Stomach (tissue), 4 donors: ENCODE results near the gene HARS2.

Source experiments
- CTCF ChIP-seq, 7 experiments: fragments of 450-650 bp in 4 of 7; fragments of 200-600 bp in 3 of 7; sonication (generic) in 3 of 7; IDR thresholded peaks; one replicate each; pipeline ENCODE4 v1.5.1; 2016 to 2019; ENCODE audit warnings: antibody characterized with exemption in 7 of 7, control low read depth in 2 of 7, mild to moderate bottlenecking in 1 of 7
- EP300 ChIP-seq: sonication (generic); formaldehyde crosslinking; IDR thresholded peaks from one replicate; pipeline ENCODE4 v1.6.1; 2017; ENCODE audit warnings: antibody characterized with exemption

- TF ChIP-seq CTCF (IDR thresholded peaks at IDR 0.05) (no peak), EP300 (no peak)
These were observed 18.6 kb upstream of the HARS2 start for GRCh38 chr5:140672455-140673186.
